ENCODE data around the gene EMP2.

- TF ChIP-seq, protein P1, sequence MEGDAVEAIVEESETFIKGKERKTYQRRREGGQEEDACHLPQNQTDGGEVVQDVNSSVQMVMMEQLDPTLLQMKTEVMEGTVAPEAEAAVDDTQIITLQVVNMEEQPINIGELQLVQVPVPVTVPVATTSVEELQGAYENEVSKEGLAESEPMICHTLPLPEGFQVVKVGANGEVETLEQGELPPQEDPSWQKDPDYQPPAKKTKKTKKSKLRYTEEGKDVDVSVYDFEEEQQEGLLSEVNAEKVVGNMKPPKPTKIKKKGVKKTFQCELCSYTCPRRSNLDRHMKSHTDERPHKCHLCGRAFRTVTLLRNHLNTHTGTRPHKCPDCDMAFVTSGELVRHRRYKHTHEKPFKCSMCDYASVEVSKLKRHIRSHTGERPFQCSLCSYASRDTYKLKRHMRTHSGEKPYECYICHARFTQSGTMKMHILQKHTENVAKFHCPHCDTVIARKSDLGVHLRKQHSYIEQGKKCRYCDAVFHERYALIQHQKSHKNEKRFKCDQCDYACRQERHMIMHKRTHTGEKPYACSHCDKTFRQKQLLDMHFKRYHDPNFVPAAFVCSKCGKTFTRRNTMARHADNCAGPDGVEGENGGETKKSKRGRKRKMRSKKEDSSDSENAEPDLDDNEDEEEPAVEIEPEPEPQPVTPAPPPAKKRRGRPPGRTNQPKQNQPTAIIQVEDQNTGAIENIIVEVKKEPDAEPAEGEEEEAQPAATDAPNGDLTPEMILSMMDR (IDR thresholded peaks at IDR 0.05; ENCODE audit: low read depth, low read length, poor library complexity, severe bottlenecking), result no peak
- TF ChIP-seq EZH2phosphoT487 (IDR thresholded peaks at IDR 0.05; ENCODE audit: borderline replicate concordance, low read length), result no peak
Observed at GRCh38 chr16:10600782-10601443, 20.5 kb upstream of the EMP2 start.
